Measurements from ENCODE around the gene ELAVL2. TPM values are rescaled to one million over a fixed set of nuclear protein-coding genes. Genes with fewer than 3 reads are reported as not detected.

Gene ELAVL2
- total RNA-seq, 4 donors from 2014 or later: 0.63 to 2.6 TPM; not detected in 2

- Histone ChIP-seq H3K4me1 (no peaks in the 10 kb centered on the region), H3K4me3 (no peak overlapping the region), H3K27me3 (no peaks in the 10 kb centered on the region), H3K9me3 (no peaks in the 10 kb centered on the region), H3K27ac (no peak overlapping the region), H3K36me3 (no peaks in the 10 kb centered on the region)
- no peak for TF ChIP-seq EP300 (IDR thresholded peaks at IDR 0.05)
- TF ChIP-seq POLR2A (IDR thresholded peaks at IDR 0.05): no peak
- TF ChIP-seq CTCF (IDR thresholded peaks at IDR 0.05): no peak
- 56 to 65% methylated on average over 2 of the region's 2 CpGs for WGBS, 2 donors
- no peak for DNase-seq (ENCODE audit: low spot score in 2 of 2)
Measured at GRCh38 chr9:23746317-23746716, 79.7 kb downstream of the ELAVL2 start.

GRCh38 chr9:23743036-23743435, 83.0 kb downstream of the ELAVL2 start:
- H3K4me3 ChIP-seq: no peak overlapping the region

GRCh38 chr9:23741351-23741750, 84.7 kb downstream of the ELAVL2 start:
- Histone ChIP-seq H3K4me1 (no peaks in the 10 kb centered on the region), H3K27me3 (no peaks in the 10 kb centered on the region), H3K27ac (no peak overlapping the region), H3K4me3 (no peak overlapping the region), H3K36me3 (no peaks in the 10 kb centered on the region), H3K9me3 (no peaks in the 10 kb centered on the region)
- TF ChIP-seq CTCF (IDR thresholded peaks at IDR 0.05): no peak
- TF ChIP-seq POLR2A (IDR thresholded peaks at IDR 0.05): no peak
- no peak for TF ChIP-seq EP300 (IDR thresholded peaks at IDR 0.05)
- 22 to 29% methylated on average over 1 of the region's 1 CpG for WGBS, 2 donors
- DNase-seq (ENCODE audit: low spot score in 2 of 2): no peak

More at GRCh38 chr9:23743036-23743435, 83.0 kb downstream of the ELAVL2 start:
- no peak for DNase-seq (ENCODE audit: low spot score in 2 of 2)
- H3K9me3 ChIP-seq: no peaks in the 10 kb centered on the region
- no peaks in the 10 kb centered on the region for H3K4me1 ChIP-seq
- no peak for TF ChIP-seq POLR2A (IDR thresholded peaks at IDR 0.05)
- no peak for TF ChIP-seq EP300 (IDR thresholded peaks at IDR 0.05)
- TF ChIP-seq CTCF (IDR thresholded peaks at IDR 0.05): no peak
- no peaks in the 10 kb centered on the region for H3K36me3 ChIP-seq
- H3K27ac ChIP-seq: no peak overlapping the region
- 79 to 83% methylated on average over 3 of the region's 3 CpGs for WGBS, 2 donors
- no peaks in the 10 kb centered on the region for H3K27me3 ChIP-seq

GRCh38 chr9:23740531-23740930, 85.5 kb downstream of the ELAVL2 start:
- no peak for DNase-seq (ENCODE audit: low spot score in 2 of 2)
- no peaks in the 10 kb centered on the region for H3K27me3 ChIP-seq
- H3K9me3 ChIP-seq: no peaks in the 10 kb centered on the region
- H3K27ac ChIP-seq: no peak overlapping the region
- TF ChIP-seq EP300 (IDR thresholded peaks at IDR 0.05) (no peak), POLR2A (IDR thresholded peaks at IDR 0.05) (no peak), CTCF (IDR thresholded peaks at IDR 0.05) (no peak)
- no peaks in the 10 kb centered on the region for H3K36me3 ChIP-seq
- no peak overlapping the region for H3K4me3 ChIP-seq
- 64 to 68% methylated on average over 2 of the region's 2 CpGs for whole genome bisulfite sequencing, 2 donors
- no peaks in the 10 kb centered on the region for H3K4me1 ChIP-seq

- Histone ChIP-seq H3K9me3 (no peaks in the 10 kb centered on the region), H3K4me3 (no peak overlapping the region), H3K27me3 (no peaks in the 10 kb centered on the region), H3K27ac (no peak overlapping the region), H3K36me3 (no peaks in the 10 kb centered on the region), H3K4me1 (no peaks in the 10 kb centered on the region)
- TF ChIP-seq EP300 (IDR thresholded peaks at IDR 0.05) (no peak), CTCF (IDR thresholded peaks at IDR 0.05) (no peak), POLR2A (IDR thresholded peaks at IDR 0.05) (no peak)
- WGBS, 2 donors: 73 to 86% methylated on average over 3 of the region's 3 CpGs
- no peak for DNase-seq (ENCODE audit: low spot score in 2 of 2)
Measured at GRCh38 chr9:23739753-23740152, 86.3 kb downstream of the ELAVL2 start.

Measured in tibial nerve (tissue), 4 donors.